Liver (tissue), 9 donors: ENCODE measurements around the gene FCN1. TPM values are rescaled to one million over a fixed set of nuclear protein-coding genes. Genes with fewer than 3 reads are reported as not detected.

Source experiments
- DNase-seq: peaks from one replicate; pipeline ENCODE4 v3.0.0-alpha.2; 2017; ENCODE audit warnings: low spot score
- H3K27ac ChIP-seq, 2 donors: one replicate each; pipeline ENCODE4 v1.7.0; 2013; ENCODE audit warnings: inconsistent platforms in 2 of 2, low read length in 2 of 2, control low read depth in 1 of 2, low read depth in 1 of 2, mild to moderate bottlenecking in 1 of 2
- H3K27me3 ChIP-seq, 4 donors: one replicate each; pipeline versions ENCODE4 v1.6.1 to v1.7.0; 2013; ENCODE audit warnings: low read length in 3 of 4, inconsistent platforms in 1 of 4, mild to moderate bottlenecking in 1 of 4, moderate library complexity in 1 of 4; ENCODE audit not compliant: control insufficient read depth in 4 of 4, insufficient read depth in 4 of 4
- H3K36me3 ChIP-seq, 4 donors: one replicate each; pipeline versions ENCODE4 v1.6.1 to v1.7.0; 2013; ENCODE audit warnings: low read length in 3 of 4, mild to moderate bottlenecking in 3 of 4, low read depth in 1 of 4, moderate library complexity in 1 of 4; ENCODE audit not compliant: control insufficient read depth in 4 of 4, insufficient read depth in 3 of 4
- H3K4me1 ChIP-seq, 4 donors: one replicate each; pipeline versions ENCODE4 v1.6.1 to v1.7.0; 2013; ENCODE audit warnings: low read length in 3 of 4, mild to moderate bottlenecking in 3 of 4, moderate library complexity in 1 of 4; ENCODE audit not compliant: control insufficient read depth in 4 of 4, insufficient read depth in 4 of 4
- H3K4me3 ChIP-seq, 3 donors: one replicate each; pipeline versions ENCODE4 v1.6.1 to v1.7.0; 2013; ENCODE audit warnings: low read length in 3 of 3, control low read depth in 1 of 3, low read depth in 1 of 3, mild to moderate bottlenecking in 1 of 3
- H3K9ac ChIP-seq, 2 donors: one replicate each; pipeline ENCODE4 v1.7.0; 2013; ENCODE audit warnings: low read length in 2 of 2, mild to moderate bottlenecking in 2 of 2, moderate library complexity in 2 of 2, control low read depth in 1 of 2, low read depth in 1 of 2
- H3K9me3 ChIP-seq, 4 donors: one replicate each; pipeline versions ENCODE4 v1.6.1 to v1.7.0; 2013; ENCODE audit warnings: low read length in 3 of 4; ENCODE audit not compliant: control insufficient read depth in 4 of 4
- ATF3 ChIP-seq: IDR thresholded peaks from 2 replicates; pipeline ENCODE4 v1.6.1; 2016; ENCODE audit warnings: antibody characterized with exemption
- CTCF ChIP-seq: fragments of 150-350 bp; IDR thresholded peaks from 2 replicates; pipeline ENCODE4 v1.5.1; 2017; ENCODE audit warnings: improper control_type of control experiment, low read depth, low read length; ENCODE audit not compliant: missing input control
- EGR1 ChIP-seq, 2 donors: IDR thresholded peaks; 2 replicates each; pipeline ENCODE4 v1.6.1; 2016 to 2018; ENCODE audit warnings: antibody characterized with exemption in 2 of 2, low read depth in 2 of 2
- FOXA2 ChIP-seq: IDR thresholded peaks from 2 replicates; pipeline ENCODE4 v1.6.1; 2016; ENCODE audit warnings: antibody characterized with exemption
- GABPA ChIP-seq, 2 donors: IDR thresholded peaks in 1 of 2; conservative IDR thresholded peaks in 1 of 2; 2 replicates each; pipeline ENCODE4 v1.6.1; 2016; ENCODE audit warnings: antibody characterized with exemption in 2 of 2, mild to moderate bottlenecking in 1 of 2, moderate library complexity in 1 of 2
- HNF4A ChIP-seq, 2 donors: conservative IDR thresholded peaks; 2 replicates each; pipeline ENCODE4 v1.6.1; 2016; ENCODE audit warnings: antibody characterized with exemption in 2 of 2, mild to moderate bottlenecking in 2 of 2
- HNF4G ChIP-seq: IDR thresholded peaks from 2 replicates; pipeline ENCODE4 v1.6.1; 2016; ENCODE audit warnings: antibody characterized with exemption
- JUND ChIP-seq, 2 donors: IDR thresholded peaks; 2 replicates each; pipeline ENCODE4 v1.6.1; 2016; ENCODE audit warnings: antibody characterized with exemption in 2 of 2
- RAD21 ChIP-seq, 2 donors: IDR thresholded peaks; 2 replicates each; pipeline ENCODE4 v1.6.1; 2016; ENCODE audit warnings: antibody characterized with exemption in 2 of 2, mild to moderate bottlenecking in 2 of 2
- REST ChIP-seq: IDR thresholded peaks from 2 replicates; pipeline ENCODE4 v1.6.1; 2016; ENCODE audit warnings: antibody characterized with exemption, mild to moderate bottlenecking
- RXRA ChIP-seq, 2 donors: IDR thresholded peaks; 2 replicates each; pipeline ENCODE4 v1.6.1; 2017 to 2018; ENCODE audit warnings: antibody characterized with exemption in 2 of 2, mild to moderate bottlenecking in 1 of 2
- TAF1 ChIP-seq: conservative IDR thresholded peaks from 2 replicates; pipeline ENCODE4 v1.6.1; 2016; ENCODE audit warnings: antibody characterized with exemption, mild to moderate bottlenecking
- YY1 ChIP-seq: IDR thresholded peaks from 2 replicates; pipeline ENCODE4 v1.6.1; 2016; ENCODE audit warnings: antibody characterized with exemption, mild to moderate bottlenecking
- ZBTB33 ChIP-seq: IDR thresholded peaks from 2 replicates; pipeline ENCODE4 v1.6.1; 2016; ENCODE audit warnings: antibody characterized with exemption
- WGBS: extraction: QIAGEN DNeasy Blood & Tissue Kit; methylation state at CpG from one replicate; pipeline ENCODE4 v1.1.7; 2013; 5-methylcytosine and 5-hydroxymethylcytosine counted together
- polyA plus RNA-seq, 2 donors: library from polyadenylated mRNA; stranded (reverse) in 1 of 2; unstranded in 1 of 2; fragments of 200-250 nt in 1 of 2; fragments of >200 nt in 1 of 2; fragmentation: Nextera tagmentation in 1 of 2; extraction: Ambion mirVana in 1 of 2; gene quantifications; one replicate each; pipeline versions ENCODE4 v1.2.1 to v1.2.3, GENCODE V29; 2013 to 2015
- total RNA-seq, 2 donors: library from RNA; depleted of rRNA; stranded (reverse); fragments of >200 nt; gene quantifications; one replicate each; pipeline ENCODE4 v1.2.3, GENCODE V29; 2014
- donor health status: healthy.
- donor health status: healthy.
- donor health status: healthy.
- donor health status: healthy.
- donor health status: healthy.

FCN1 gene
- total and polyA plus RNA-seq, 4 donors, result 0.97 to 15.0 (median 5.4) TPM

GRCh38 chr9:134937566-134938345, 20.0 kb upstream of the FCN1 start:
- WGBS, result 72% methylated on average over 11 of the region's 11 CpGs
- Histone ChIP-seq H3K36me3 (no peaks in the 10 kb centered on the region), H3K27me3 (no peaks in the 10 kb centered on the region), H3K4me1 (no peaks in the 10 kb centered on the region), H3K9me3 (no peaks in the 10 kb centered on the region), H3K27ac (no peak overlapping the region), H3K9ac (no peak overlapping the region), H3K4me3 (no peak overlapping the region)
- no peak for DNase-seq
- no peak for TF ChIP-seq HNF4G
- no peak for TF ChIP-seq CTCF
- no peak for TF ChIP-seq ZBTB33
- TF ChIP-seq FOXA2, result no peak
- TF ChIP-seq REST, result no peak
- TF ChIP-seq JUND (IDR thresholded peaks at IDR 0.05), result no peak

GRCh38 chr9:134937164-134937555, 19.4 kb upstream of the FCN1 start:
- DNase-seq, result no peak
- no peaks in the 10 kb centered on the region for H3K27me3 ChIP-seq
- no peaks in the 10 kb centered on the region for H3K4me1 ChIP-seq
- no peaks in the 10 kb centered on the region for H3K9me3 ChIP-seq
- H3K4me3 ChIP-seq, result no peak overlapping the region
- H3K36me3 ChIP-seq, result no peaks in the 10 kb centered on the region
- no peak overlapping the region for H3K27ac ChIP-seq
- H3K9ac ChIP-seq, result no peak overlapping the region
- WGBS, result 67% methylated on average over 9 of the region's 9 CpGs
- TF ChIP-seq EGR1 (IDR thresholded peaks at IDR 0.05; ENCODE audit: low read depth in 2 of 2) (no peak), YY1 (no peak), ZBTB33 (no peak), JUND (IDR thresholded peaks at IDR 0.05) (no peak), HNF4G (no peak), RAD21 (IDR thresholded peaks at IDR 0.05) (no peak), REST (no peak), ATF3 (no peak), CTCF (no peak), HNF4A (conservative IDR thresholded peaks at IDR 0.05) (no peak), RXRA (IDR thresholded peaks at IDR 0.05) (no peak), TAF1 (no peak), GABPA (IDR thresholded peaks at IDR 0.05 in 1 of 2, conservative IDR thresholded peaks at IDR 0.05 in 1 of 2) (no peak)
